ENCODE results near the gene PLCB3. TPM values are rescaled to one million over a fixed set of nuclear protein-coding genes. Genes with fewer than 3 reads are reported as not detected.

Gene PLCB3
- total RNA-seq, 2 experiments from 2014 or later: 18.1 to 20.4 TPM

- Mint-ChIP-seq H3K4me3 (no peak overlapping the region), H3K4me1 (peaks cover 33% of the 10 kb centered on the region), H3K27ac (peak overlapping the region; percentile 41), H3K36me3 (peaks cover 38% of the 10 kb centered on the region), H3K27me3 (no peaks in the 10 kb centered on the region), H3K9me3 (ENCODE audit: low read depth) (no peaks in the 10 kb centered on the region)
- no peak for ATAC-seq
- DNase-seq: no peak
- CTCF ChIA-PET: interaction anchor here (4.3 kb wide), 1 partner anchor 17 kb away, joined by 36 read pairs; the partner anchor contains the start of genes NUDT22 and TRPT1
Measured at GRCh38 chr11:64209563-64209843, 41.8 kb upstream of the PLCB3 start.

GRCh38 chr11:64210301-64211020 lies 40.9 kb upstream of the PLCB3 start:
- H3K4me3 Mint-ChIP-seq: no peak overlapping the region
- H3K27ac Mint-ChIP-seq: peak overlapping the region; percentile 41
- peaks cover 31% of the 10 kb centered on the region for H3K4me1 Mint-ChIP-seq
- no peaks in the 10 kb centered on the region for H3K27me3 Mint-ChIP-seq
- CTCF ChIA-PET: interaction anchor here (1.1 to 4.3 kb wide), 4 partner anchors 16 to 93 kb away, joined by 3 to 36 read pairs (median 8); partner anchors contain the start of genes NUDT22 and TRPT1
- no peaks in the 10 kb centered on the region for H3K9me3 Mint-ChIP-seq (ENCODE audit: low read depth)
- DNase-seq (no peak), ATAC-seq (no peak)
- peaks cover 42% of the 10 kb centered on the region for H3K36me3 Mint-ChIP-seq

GRCh38 chr11:64211181-64211872 lies 40.0 kb upstream of the PLCB3 start:
- H3K27me3 Mint-ChIP-seq: no peaks in the 10 kb centered on the region
- no peaks in the 10 kb centered on the region for H3K9me3 Mint-ChIP-seq (ENCODE audit: low read depth)
- DNase-seq (no peak), ATAC-seq (no peak)
- CTCF ChIA-PET: interaction anchor here (1.1 to 3.6 kb wide), 2 partner anchors 34 to 93 kb away, joined by 3 to 12 read pairs; no protein-coding TSS in a partner anchor
- H3K36me3 Mint-ChIP-seq: peaks cover 41% of the 10 kb centered on the region
- H3K4me3 Mint-ChIP-seq: no peak overlapping the region
- no peak overlapping the region for H3K27ac Mint-ChIP-seq
- peaks cover 24% of the 10 kb centered on the region for H3K4me1 Mint-ChIP-seq

GRCh38 chr11:64216879-64217278 lies 34.5 kb upstream of the PLCB3 start:
- H3K36me3 Mint-ChIP-seq: peaks cover 38% of the 10 kb centered on the region
- CTCF ChIA-PET: interaction anchor here (0.7 to 1.3 kb wide), 5 partner anchors 10 to 101 kb away, joined by 3 to 6 read pairs (median 5); partner anchors contain the start of genes FERMT3 and PRDX5
- DNase-seq (no peak), ATAC-seq (no peak)
- H3K9me3 Mint-ChIP-seq (ENCODE audit: low read depth): no peaks in the 10 kb centered on the region
- H3K4me3 Mint-ChIP-seq: no peak overlapping the region
- no peaks in the 10 kb centered on the region for H3K27me3 Mint-ChIP-seq
- H3K4me1 Mint-ChIP-seq: peaks cover 9% of the 10 kb centered on the region
- H3K27ac Mint-ChIP-seq: peak overlapping the region; percentile 19

- Mint-ChIP-seq H3K27ac (no peak overlapping the region), H3K4me3 (no peak overlapping the region), H3K27me3 (no peaks in the 10 kb centered on the region), H3K36me3 (peaks cover 30% of the 10 kb centered on the region), H3K9me3 (ENCODE audit: low read depth) (no peaks in the 10 kb centered on the region), H3K4me1 (peaks cover 4% of the 10 kb centered on the region)
- DNase-seq (no peak), ATAC-seq (no peak)
- CTCF ChIA-PET: interaction anchor here (0.6 to 1.3 kb wide), 2 partner anchors 16 to 1446 kb away, joined by 3 to 6 read pairs; no protein-coding TSS in a partner anchor
Measured at GRCh38 chr11:64218628-64219353, 32.5 kb upstream of the PLCB3 start.

- CTCF ChIA-PET: interaction anchor here (0.6 kb wide), 1 partner anchor 1446 kb away, joined by 3 read pairs; no protein-coding TSS in a partner anchor
- no peak overlapping the region for H3K4me3 Mint-ChIP-seq
Measured at GRCh38 chr11:64219354-64219684, 32.0 kb upstream of the PLCB3 start.

GRCh38 chr11:64219755-64220154 lies 31.6 kb upstream of the PLCB3 start:
- Mint-ChIP-seq H3K9me3 (ENCODE audit: low read depth) (no peaks in the 10 kb centered on the region), H3K27ac (no peak overlapping the region), H3K36me3 (peaks cover 24% of the 10 kb centered on the region), H3K27me3 (no peaks in the 10 kb centered on the region), H3K4me1 (peaks cover 8% of the 10 kb centered on the region), H3K4me3 (no peak overlapping the region)
- DNase-seq (no peak), ATAC-seq (no peak)
- CTCF ChIA-PET: interaction anchor here (0.6 kb wide), 1 partner anchor 1447 kb away, joined by 3 read pairs; no protein-coding TSS in a partner anchor

More at GRCh38 chr11:64219354-64219684, 32.0 kb upstream of the PLCB3 start:
- Mint-ChIP-seq H3K27me3 (no peaks in the 10 kb centered on the region), H3K9me3 (ENCODE audit: low read depth) (no peaks in the 10 kb centered on the region), H3K4me1 (peaks cover 6% of the 10 kb centered on the region), H3K36me3 (peaks cover 27% of the 10 kb centered on the region), H3K27ac (no peak overlapping the region)
- DNase-seq (no peak), ATAC-seq (no peak)

- no peaks in the 10 kb centered on the region for H3K27me3 Mint-ChIP-seq
- no peak overlapping the region for H3K27ac Mint-ChIP-seq
- peaks cover 19% of the 10 kb centered on the region for H3K36me3 Mint-ChIP-seq
- DNase-seq (no peak), ATAC-seq (no peak)
- CTCF ChIA-PET: no interaction called here
- peaks cover 10% of the 10 kb centered on the region for H3K4me1 Mint-ChIP-seq
- H3K9me3 Mint-ChIP-seq (ENCODE audit: low read depth): no peaks in the 10 kb centered on the region
- H3K4me3 Mint-ChIP-seq: no peak overlapping the region
Measured at GRCh38 chr11:64220271-64220670, 31.1 kb upstream of the PLCB3 start.

- CTCF ChIA-PET: no interaction called here
- no peak overlapping the region for H3K4me3 Mint-ChIP-seq
- no peaks in the 10 kb centered on the region for H3K27me3 Mint-ChIP-seq
Measured at GRCh38 chr11:64220798-64221197, 30.5 kb upstream of the PLCB3 start.

GRCh38 chr11:64222651-64223000 lies 28.7 kb upstream of the PLCB3 start:
- H3K4me3 Mint-ChIP-seq: no peak overlapping the region
- H3K4me1 Mint-ChIP-seq: peaks cover 19% of the 10 kb centered on the region
- CTCF ChIA-PET: interaction anchor here (0.7 to 1.8 kb wide), 3 partner anchors 18 to 78 kb away, joined by 3 to 7 read pairs (median 3); partner anchors contain the start of genes CATSPERZ and PLCB3
- ATAC-seq (no peak), DNase-seq (no peak)
- no peaks in the 10 kb centered on the region for H3K27me3 Mint-ChIP-seq
- H3K27ac Mint-ChIP-seq: no peak overlapping the region
- peaks cover 14% of the 10 kb centered on the region for H3K36me3 Mint-ChIP-seq
- H3K9me3 Mint-ChIP-seq (ENCODE audit: low read depth): no peaks in the 10 kb centered on the region

More at GRCh38 chr11:64220798-64221197, 30.5 kb upstream of the PLCB3 start:
- H3K9me3 Mint-ChIP-seq (ENCODE audit: low read depth): no peaks in the 10 kb centered on the region
- peaks cover 11% of the 10 kb centered on the region for H3K4me1 Mint-ChIP-seq
- H3K36me3 Mint-ChIP-seq: peaks cover 19% of the 10 kb centered on the region
- ATAC-seq (no peak), DNase-seq (no peak)
- H3K27ac Mint-ChIP-seq: no peak overlapping the region

GRCh38 chr11:64223001-64223651 lies 28.2 kb upstream of the PLCB3 start:
- H3K4me3 Mint-ChIP-seq: no peak overlapping the region
- H3K27ac Mint-ChIP-seq: no peak overlapping the region
- no peak for DNase-seq
- peaks cover 22% of the 10 kb centered on the region for H3K4me1 Mint-ChIP-seq
- H3K9me3 Mint-ChIP-seq (ENCODE audit: low read depth): no peaks in the 10 kb centered on the region
- no peaks in the 10 kb centered on the region for H3K27me3 Mint-ChIP-seq
- CTCF ChIA-PET: interaction anchor here (0.7 to 1.8 kb wide), 5 partner anchors 17 to 81 kb away, joined by 3 to 7 read pairs (median 3); partner anchors contain the start of genes CATSPERZ, FERMT3 and PLCB3
- H3K36me3 Mint-ChIP-seq: peaks cover 12% of the 10 kb centered on the region
- ATAC-seq: no peak

GRCh38 chr11:64224151-64224890 lies 27.0 kb upstream of the PLCB3 start:
- Mint-ChIP-seq H3K9me3 (ENCODE audit: low read depth) (no peaks in the 10 kb centered on the region), H3K27ac (peak overlapping the region; percentile 90), H3K4me3 (peak overlapping the region; percentile 87), H3K4me1 (peaks cover 29% of the 10 kb centered on the region), H3K36me3 (peaks cover 9% of the 10 kb centered on the region), H3K27me3 (no peaks in the 10 kb centered on the region)
- ATAC-seq: no peak
- CTCF ChIA-PET: interaction anchor here (1.2 to 3.4 kb wide), 5 partner anchors 16 to 80 kb away, joined by 3 to 36 read pairs (median 7); partner anchors contain the start of genes FERMT3 and PLCB3
- DNase-seq: no peak

All from activated CD8-positive, alpha-beta memory T cell treated with anti-CD3 and anti-CD28 coated beads, Interleukin-2, amount 10 ng/mL, durations not matched to agents 7 days and 5 days (primary cell).